GM21360 (cell line): ENCODE results near the gene PARD3.

Source experiments
- ATAC-seq: cut with Tn5 transposase; IDR thresholded peaks from one replicate; pipeline ENCODE4 v1.9.1; 2021; ENCODE audit warnings: mild to moderate bottlenecking, moderate library complexity; ENCODE audit not compliant: unreplicated experiment

PARD3 gene

GRCh38 chr10:34152434-34152833, 662.7 kb downstream of the PARD3 start:
- ATAC-seq, result no peak

GRCh38 chr10:34151931-34152330, 663.2 kb downstream of the PARD3 start:
- no peak for ATAC-seq

GRCh38 chr10:34151481-34151880, 663.6 kb downstream of the PARD3 start:
- no peak for ATAC-seq

GRCh38 chr10:34150103-34150502, 665.0 kb downstream of the PARD3 start:
- ATAC-seq, result no peak

GRCh38 chr10:34148305-34148657, 666.8 kb downstream of the PARD3 start:
- no peak for ATAC-seq

GRCh38 chr10:34147641-34148304, 667.3 kb downstream of the PARD3 start:
- no peak for ATAC-seq

GRCh38 chr10:34145715-34146114, 669.4 kb downstream of the PARD3 start:
- ATAC-seq, result no peak

- ATAC-seq, result no peak
Measured at GRCh38 chr10:34143466-34143865, 671.6 kb downstream of the PARD3 start.

- ATAC-seq, result no peak
Measured at GRCh38 chr10:34141032-34141680, 673.9 kb downstream of the PARD3 start.

- no peak for ATAC-seq
Measured at GRCh38 chr10:34139559-34139958, 675.5 kb downstream of the PARD3 start.

- no peak for ATAC-seq
Measured at GRCh38 chr10:34137955-34138354, 677.1 kb downstream of the PARD3 start.

- ATAC-seq, result no peak
Measured at GRCh38 chr10:34137201-34137600, 677.9 kb downstream of the PARD3 start.

- no peak for ATAC-seq
Measured at GRCh38 chr10:34135515-34135914, 679.6 kb downstream of the PARD3 start.

GRCh38 chr10:34134602-34135001, 680.5 kb downstream of the PARD3 start:
- ATAC-seq, result no peak

GRCh38 chr10:34133406-34133805, 681.7 kb downstream of the PARD3 start:
- no peak for ATAC-seq

GRCh38 chr10:34131152-34131551, 683.9 kb downstream of the PARD3 start:
- ATAC-seq, result no peak

- ATAC-seq, result no peak
Measured at GRCh38 chr10:34127676-34128075, 687.4 kb downstream of the PARD3 start.

GRCh38 chr10:34126371-34127151, 688.5 kb downstream of the PARD3 start:
- ATAC-seq, result no peak

- ATAC-seq, result no peak
Measured at GRCh38 chr10:34125702-34126101, 689.4 kb downstream of the PARD3 start.

GRCh38 chr10:34124522-34125035, 690.5 kb downstream of the PARD3 start:
- no peak for ATAC-seq

GRCh38 chr10:34121781-34122622, 693.1 kb downstream of the PARD3 start:
- no peak for ATAC-seq
